GM18907 (cell line): ENCODE measurements around the gene RCN2.
A peak's percentile ranks its signal among the peaks of the same experiment; 100 is the strongest.

Experiments
- ATAC-seq: cut with Tn5 transposase; IDR thresholded peaks from one replicate; pipeline ENCODE4 v1.9.1; 2021; ENCODE audit warnings: mild to moderate bottlenecking, moderate library complexity; ENCODE audit not compliant: unreplicated experiment

The RCN2 gene

DNA sequence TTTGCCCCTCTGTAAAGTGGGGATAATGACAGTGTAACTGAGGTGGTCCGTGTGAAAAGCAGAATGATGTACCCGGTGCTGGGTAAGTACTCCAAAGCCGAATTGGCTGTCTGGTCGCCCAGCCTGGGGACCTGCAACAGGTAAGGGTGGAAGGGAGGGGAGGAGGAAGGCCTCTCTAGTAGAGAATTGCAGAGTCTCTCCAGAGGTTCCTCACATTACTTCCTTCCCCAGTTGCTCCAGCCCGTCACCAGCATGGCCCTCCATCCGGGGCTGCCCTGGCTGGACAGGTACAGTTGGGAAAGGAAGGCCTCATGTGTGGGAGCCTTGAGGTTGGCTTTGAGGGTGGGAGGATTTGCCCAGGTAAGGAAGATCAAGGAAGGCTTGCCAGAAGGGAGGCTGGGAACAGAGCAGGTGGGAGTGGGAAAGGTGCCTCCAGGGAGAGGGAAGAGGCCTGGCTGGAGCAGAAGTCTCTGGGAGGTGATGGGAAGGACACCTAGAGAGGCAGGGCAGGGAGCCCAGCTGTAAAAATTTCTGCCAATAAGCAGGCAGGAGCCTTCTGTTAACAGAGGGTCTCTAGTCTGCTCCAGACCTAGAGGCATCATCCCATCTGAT, 61.7 kb downstream of the RCN2 start:
- no peak for ATAC-seq

DNA sequence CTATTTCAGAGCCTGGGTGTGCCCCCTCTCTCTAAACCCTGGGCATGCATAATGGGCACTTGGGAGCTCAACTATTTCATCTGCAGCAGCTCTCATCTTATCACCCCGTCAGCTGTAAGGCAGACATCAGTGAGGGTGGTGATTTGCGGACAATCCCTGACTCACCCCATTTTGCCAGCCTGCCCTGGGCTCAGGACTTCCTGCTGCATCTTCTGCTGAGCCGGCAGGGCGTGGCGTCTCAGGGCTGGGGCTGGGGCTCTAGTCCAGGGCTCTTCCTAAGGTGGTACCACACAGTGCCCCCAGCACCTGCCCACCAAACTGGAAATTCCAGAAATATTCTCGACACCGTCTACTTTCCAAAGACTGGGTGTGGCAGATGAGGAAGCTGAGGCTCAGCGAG, 62.5 kb downstream of the RCN2 start:
- ATAC-seq = no peak

DNA sequence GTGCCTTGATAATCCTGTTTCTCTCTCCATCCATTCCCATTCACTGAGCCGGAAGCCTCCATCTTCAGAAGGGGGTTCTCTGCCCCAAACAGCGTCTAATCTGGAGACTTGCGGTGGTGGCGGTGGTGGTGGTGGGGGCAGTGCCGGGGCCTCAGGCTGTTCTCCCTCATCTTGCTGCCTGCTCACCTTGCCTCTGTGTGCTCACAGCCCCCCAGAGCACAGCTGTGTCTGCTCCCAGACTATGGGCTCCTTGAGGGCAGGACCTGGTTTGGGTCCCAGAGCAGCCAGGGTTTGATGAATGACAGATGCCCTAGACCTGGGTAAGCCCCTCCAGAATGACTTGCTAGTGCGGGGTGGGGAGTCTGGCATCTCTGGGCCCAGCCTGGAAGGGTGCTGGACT, 62.9 kb downstream of the RCN2 start:
- ATAC-seq = no peak

DNA sequence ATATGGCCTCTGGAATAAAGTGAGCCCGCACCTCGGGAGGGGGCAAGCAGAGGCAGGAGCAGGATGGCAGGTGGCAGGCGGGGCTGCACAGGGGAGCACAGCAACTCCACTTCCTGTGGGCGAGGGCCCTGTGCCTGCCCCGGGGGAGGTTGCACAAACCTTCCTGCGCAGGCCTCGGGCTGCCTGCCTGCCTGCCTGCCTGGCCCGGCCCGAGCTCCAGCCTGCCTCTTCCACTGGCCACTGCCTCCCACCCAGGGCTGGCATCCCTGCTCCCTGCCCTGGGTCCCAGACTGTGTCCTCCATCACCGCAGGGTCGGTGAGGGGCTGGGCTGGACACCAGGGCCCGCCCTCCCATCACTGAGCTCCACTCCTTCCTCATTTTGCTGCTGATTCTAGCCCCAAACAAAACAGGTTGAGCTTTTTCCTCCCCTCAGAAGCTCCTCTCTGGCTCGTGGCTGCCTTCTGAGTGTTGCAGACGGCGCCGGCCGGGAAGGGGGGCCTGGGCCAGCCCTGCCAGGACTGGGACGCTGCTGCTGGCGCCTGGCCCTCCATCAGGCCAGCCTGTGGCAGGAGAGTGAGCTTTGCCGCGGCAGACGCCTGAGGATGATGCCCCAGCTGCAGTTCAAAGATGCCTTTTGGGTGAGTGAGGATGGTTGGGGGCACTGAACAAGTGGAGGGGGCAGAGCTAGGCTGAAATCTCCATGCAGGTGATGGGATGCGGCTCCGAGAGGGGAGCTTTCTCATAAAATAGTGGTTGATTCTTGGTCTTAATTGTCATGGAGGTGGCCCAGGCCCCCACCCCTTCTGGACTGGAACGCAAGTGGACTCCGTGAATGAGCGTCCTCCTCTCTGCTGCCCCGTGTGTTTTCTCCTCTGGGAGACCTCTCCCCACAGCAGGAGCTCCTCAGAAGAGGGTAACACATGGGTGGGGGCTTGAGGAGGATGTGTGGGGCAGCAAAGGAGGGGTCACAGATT, 63.7 kb downstream of the RCN2 start, which contains the start of gene PSTPIP1:
Gene PSTPIP1, plus strand, starts transcription at position 156 of the 975 bp plus-strand sequence. Its CDS starts 448 bp downstream, at position 604.
- ATAC-seq = peak; percentile 64

DNA sequence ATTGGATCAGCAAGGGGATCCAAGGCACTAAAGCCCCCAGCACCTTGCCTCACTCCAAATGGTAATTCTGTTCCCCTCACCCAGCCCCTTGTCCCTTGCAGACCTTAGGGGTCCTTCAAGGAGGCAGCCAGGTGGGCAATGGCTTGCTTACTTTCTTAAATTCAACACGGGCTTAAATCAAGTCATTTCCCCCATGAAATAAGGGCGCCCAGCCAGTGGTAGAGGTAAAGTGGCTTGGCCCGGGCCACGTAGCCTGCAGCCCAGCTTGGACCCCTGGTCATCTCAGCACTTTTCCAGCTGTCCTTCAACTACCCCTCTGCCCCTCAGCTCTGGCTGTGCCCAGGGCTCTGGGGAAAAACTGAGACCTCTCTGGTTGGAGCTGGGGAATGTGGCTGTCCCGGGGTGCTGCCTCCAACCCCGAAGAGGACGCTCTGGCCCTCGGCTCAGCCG, 64.6 kb downstream of the RCN2 start:
- no peak for ATAC-seq

DNA sequence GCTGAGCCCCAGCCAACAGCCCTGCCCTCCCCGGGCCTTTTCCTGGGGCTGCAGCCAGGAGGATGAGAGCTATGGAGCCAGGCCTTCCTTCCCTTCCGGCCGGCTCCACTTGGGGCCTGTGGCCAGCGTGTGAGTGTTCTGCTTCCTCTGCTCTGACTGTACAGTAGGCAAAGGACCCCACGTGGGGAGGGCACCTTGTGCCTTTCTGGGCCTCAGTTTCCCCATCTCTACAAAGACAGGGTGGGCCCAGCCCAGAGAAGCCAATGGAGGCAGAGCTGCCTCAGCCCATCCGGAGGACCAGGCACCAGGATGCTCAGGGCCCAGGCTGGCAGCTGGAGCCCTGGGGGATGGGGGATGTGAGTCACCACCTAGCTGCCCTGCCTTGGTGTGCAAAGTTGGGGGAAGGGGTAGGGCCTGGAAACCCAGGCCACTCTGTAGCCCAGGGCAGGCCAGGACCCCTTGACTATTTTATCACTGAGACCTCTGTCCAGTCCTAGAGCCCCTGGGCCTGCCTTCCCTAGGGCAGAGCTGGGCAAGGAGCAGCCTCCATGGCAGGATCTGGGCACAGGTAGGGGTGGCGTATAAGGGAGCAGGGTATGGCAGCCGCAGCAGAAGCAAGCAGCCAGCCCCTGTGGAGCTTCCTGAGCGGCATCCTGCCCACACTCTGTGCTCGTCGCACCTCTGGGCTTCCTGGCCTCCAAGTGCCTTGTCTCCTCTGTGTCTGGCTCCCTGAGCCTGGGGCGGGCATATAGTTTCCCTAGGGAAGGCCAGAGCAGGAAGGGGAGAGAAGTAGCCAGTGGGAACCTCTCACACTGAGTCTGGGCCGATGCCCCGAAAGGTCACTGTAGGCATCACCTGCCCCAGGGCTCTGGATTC, 65.2 kb downstream of the RCN2 start:
- no peak for ATAC-seq

DNA sequence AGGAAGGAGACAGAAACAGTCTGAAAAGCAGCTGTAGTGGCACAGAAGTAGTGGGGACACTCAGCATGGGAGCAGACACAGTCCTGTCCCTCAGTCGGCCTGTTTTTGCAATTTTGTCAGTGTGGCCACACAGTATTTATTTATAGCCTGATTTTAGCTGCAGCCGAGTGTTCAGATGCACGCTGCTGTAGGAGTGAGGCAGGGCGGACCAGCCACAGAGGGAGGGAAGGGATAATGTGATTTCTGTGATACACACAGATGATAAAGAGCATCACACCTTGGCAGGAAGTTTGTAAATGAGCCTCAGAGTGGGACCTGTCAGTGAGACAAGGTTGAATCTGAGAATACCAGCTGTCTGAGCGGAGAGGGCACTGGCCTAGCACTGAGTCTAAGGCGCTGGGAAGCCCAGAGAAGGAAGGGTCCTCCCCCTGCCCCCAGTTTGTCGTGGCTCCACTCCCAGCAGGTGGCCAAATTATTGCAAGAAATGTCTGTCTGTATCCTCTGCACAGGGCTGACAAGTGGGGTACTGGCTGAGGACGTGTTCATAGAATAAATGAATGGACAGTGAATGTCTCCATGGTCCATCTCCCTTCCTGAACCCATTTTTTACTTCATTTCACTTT, 67.2 kb downstream of the RCN2 start:
- no peak for ATAC-seq

DNA sequence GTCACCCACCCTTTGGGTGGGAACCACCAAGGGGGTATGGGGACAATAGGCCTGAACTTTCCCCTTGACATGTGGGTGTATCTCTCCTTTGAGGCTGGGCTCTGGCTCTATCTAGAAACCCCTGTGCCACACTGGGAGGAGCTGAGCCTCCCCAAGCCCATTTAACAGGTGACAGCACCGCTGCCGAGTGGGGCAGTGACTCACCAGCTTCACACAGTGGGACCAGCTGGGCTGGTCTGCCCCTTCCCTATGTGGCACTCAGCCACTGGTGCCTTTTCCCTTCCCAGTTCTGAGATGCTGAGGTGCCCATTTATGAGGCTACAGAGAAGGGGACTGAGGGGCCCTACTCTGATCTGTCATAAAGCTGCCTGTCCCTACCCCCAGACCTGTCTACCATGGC, 68.4 kb downstream of the RCN2 start:
- ATAC-seq = no peak

DNA sequence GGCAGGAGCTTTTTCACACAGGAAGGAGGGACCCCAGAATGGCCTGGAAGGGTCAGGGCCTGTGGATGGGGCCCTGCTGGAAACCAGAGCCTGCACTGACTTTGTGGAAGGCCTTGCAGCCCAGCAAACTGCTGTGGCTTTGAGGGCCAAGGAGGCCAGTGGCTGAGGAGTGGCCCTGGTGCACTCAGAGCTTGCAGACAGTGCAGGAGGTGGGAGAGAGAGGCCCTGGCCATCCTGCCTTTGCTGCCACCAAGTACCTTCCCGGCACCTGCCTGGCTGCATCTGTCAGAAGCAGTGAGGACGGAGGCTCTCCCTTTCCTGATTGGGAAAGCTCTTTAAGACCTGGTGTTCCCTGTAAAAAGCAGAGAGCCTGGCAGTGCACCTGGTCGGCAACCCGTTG, 69.8 kb downstream of the RCN2 start:
- ATAC-seq = no peak

DNA sequence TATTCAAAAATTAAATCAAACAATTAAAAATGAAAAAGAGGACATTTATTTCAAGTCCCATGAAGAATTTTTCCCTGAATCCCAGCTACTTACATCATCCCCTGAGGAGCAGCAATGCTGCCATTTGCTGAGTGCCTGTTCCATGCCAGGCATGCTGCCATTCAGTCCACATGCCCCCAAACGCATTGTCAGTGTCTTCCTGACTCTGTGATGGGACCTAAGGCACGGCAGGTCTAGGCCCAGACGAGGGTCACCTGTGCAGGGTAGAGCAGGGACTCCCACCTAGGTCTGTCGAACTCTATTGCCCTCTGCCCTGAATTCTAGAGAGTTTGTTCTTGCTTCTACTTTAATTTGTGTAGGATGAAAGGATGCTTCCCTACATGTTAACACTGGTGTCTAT, 70.4 kb downstream of the RCN2 start:
- ATAC-seq = no peak

DNA sequence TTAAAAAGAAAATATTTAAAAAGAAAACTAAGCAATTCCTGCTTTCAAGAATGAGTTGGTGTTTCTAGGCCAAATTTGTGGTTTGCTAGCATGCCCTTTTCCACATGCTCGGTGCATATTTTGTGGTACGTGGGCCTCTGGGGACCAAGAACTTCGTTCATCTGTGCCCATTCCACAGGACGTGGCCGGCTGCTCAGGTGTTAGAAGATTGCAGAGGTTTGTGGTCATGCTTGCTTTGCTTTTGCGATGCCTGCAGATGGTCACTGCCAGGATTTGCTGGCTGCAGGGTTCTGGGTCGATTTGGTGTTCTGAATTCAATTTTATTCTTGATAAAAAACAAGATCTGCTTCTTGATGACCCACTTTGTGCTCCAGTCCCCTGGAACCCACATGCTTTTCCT, 70.9 kb downstream of the RCN2 start:
- ATAC-seq = no peak

DNA sequence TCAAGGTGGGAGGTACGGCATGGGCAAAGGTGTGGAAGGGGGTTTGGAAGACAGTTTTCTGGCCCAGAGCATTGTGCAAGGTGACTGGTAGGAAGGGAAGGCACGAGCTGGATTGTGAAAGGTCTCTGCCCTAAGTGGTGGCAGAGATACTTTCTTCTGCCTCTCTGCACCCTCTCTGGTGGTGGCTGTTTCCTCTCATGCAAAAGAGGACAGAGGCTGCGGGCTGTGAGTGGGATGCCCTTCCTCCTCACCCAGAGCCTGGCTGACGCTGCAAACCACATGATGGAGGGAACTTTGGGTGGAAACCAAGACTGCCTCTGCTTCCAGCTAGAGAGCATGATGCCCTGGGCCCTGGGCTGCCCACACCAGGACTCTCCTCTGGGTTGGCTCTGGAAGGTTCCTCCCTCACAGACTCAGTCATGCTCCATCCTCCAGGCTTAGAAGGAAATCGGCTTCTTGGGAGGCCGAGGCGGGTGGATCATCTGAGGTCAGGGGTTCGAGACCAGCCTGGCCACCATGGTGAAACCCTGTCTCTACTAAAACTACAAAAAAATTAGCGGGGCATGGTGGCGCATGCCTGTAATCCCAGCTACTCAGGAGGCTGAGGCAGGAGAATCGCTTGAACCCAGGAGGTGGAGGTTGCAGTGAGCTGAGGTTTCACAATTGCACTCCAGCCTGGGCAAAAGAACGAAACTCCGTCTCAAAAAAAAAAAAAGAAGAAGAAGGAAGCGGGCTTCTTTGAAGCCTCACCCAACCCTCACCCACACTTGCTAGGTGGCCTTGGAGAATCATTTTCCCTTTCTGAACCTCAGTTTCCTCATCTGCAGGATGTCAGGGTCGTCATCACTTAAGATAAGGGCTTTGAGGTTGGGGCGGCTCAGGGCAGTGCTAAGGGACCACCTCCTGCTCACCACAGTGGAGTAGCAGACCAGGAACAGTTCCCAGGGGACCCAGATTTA, 71.7 kb downstream of the RCN2 start:
- ATAC-seq = peak; percentile 75
